Astrocyte (in vitro differentiated cells and primary cell): Measurements from ENCODE around the gene VWA8.

Source experiments
- EZH2 ChIP-seq: IDR thresholded peaks from 2 replicates; pipeline ENCODE4 v1.6.1; 2012; ENCODE audit warnings: mild to moderate bottlenecking, low read length, inconsistent platforms; ENCODE audit not compliant: insufficient read depth
- TF ChIP-seq, protein P1 (sequence below): IDR thresholded peaks from 2 replicates; pipeline ENCODE4 v1.5.1; 2011; ENCODE audit warnings: low read depth, mild to moderate bottlenecking, inconsistent platforms, low read length, moderate library complexity; ENCODE audit not compliant: insufficient read depth

DNA sequence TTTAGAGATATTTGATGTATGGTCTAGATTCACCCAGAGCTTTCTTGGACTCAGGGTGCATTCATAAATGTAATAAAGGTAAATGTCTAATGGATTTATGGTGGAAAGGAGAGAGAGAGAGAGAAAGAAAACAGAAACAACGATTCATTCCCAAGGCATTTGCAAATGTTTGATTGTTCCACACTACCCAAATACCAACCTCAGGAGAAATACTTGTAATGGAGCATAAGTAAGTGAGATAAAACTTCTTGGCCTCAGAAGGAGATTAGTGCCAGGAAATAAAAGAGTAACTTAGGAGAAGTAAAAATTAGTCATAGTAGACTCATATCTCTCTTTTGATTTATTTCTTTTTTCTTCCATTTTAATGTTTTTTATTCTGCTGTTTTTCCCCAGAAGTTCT, 46.9 kb upstream of the VWA8 start:
- no peak for TF ChIP-seq EZH2
- TF ChIP-seq, protein P1, sequence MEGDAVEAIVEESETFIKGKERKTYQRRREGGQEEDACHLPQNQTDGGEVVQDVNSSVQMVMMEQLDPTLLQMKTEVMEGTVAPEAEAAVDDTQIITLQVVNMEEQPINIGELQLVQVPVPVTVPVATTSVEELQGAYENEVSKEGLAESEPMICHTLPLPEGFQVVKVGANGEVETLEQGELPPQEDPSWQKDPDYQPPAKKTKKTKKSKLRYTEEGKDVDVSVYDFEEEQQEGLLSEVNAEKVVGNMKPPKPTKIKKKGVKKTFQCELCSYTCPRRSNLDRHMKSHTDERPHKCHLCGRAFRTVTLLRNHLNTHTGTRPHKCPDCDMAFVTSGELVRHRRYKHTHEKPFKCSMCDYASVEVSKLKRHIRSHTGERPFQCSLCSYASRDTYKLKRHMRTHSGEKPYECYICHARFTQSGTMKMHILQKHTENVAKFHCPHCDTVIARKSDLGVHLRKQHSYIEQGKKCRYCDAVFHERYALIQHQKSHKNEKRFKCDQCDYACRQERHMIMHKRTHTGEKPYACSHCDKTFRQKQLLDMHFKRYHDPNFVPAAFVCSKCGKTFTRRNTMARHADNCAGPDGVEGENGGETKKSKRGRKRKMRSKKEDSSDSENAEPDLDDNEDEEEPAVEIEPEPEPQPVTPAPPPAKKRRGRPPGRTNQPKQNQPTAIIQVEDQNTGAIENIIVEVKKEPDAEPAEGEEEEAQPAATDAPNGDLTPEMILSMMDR = no peak
